OCI-LY1 (cell line): ENCODE measurements around the gene OR51B5.

Experiments
- H2AFZ ChIP-seq: fragments of 200-600 bp; sonication (generic), shearing (Covaris generic); 2 replicates; pipeline ENCODE4 v1.6.0; 2014; ENCODE audit warnings: antibody characterized with exemption, mild to moderate bottlenecking, low read length
- H3F3A ChIP-seq: fragments of 200-600 bp; sonication (generic), shearing (Covaris generic); 2 replicates; pipeline ENCODE4 v1.6.0; 2014; ENCODE audit warnings: mild to moderate bottlenecking, antibody characterized with exemption, low read length, moderate library complexity; ENCODE audit not compliant: insufficient read depth
- H3K27ac ChIP-seq: fragments of 200-600 bp; sonication (generic); 2 replicates; pipeline ENCODE4 v1.5.1; 2014; ENCODE audit warnings: low read length, mixed run types, mild to moderate bottlenecking, low read depth; ENCODE audit not compliant: poor library complexity, severe bottlenecking
- H3K27me3 ChIP-seq: fragments of 200-600 bp; sonication (generic); 2 replicates; pipeline ENCODE4 v1.6.0; 2014; ENCODE audit warnings: antibody characterized with exemption, mild to moderate bottlenecking, low read length, moderate library complexity; ENCODE audit not compliant: insufficient read depth
- H3K36me3 ChIP-seq: fragments of 200-600 bp; sonication (generic); 2 replicates; pipeline ENCODE4 v1.6.1; 2014; ENCODE audit warnings: mild to moderate bottlenecking, antibody characterized with exemption, low read length, moderate library complexity, mixed read lengths; ENCODE audit not compliant: insufficient read depth
- H3K4me1 ChIP-seq: fragments of 200-600 bp; sonication (generic); 2 replicates; pipeline ENCODE4 v1.5.1; 2014; ENCODE audit warnings: mild to moderate bottlenecking, low read length, moderate library complexity; ENCODE audit not compliant: insufficient read depth, severe bottlenecking
- H3K4me2 ChIP-seq: fragments of 200-600 bp; sonication (generic), shearing (Covaris generic); 2 replicates; pipeline ENCODE4 v1.6.1; 2014; ENCODE audit warnings: low read length
- H3K4me3 ChIP-seq: fragments of 200-600 bp; sonication (generic); 2 replicates; pipeline ENCODE4 v1.5.1; 2014; ENCODE audit warnings: low read length, low read depth, mild to moderate bottlenecking, mixed read lengths; ENCODE audit not compliant: poor library complexity, severe bottlenecking
- H3K79me2 ChIP-seq: fragments of 200-600 bp; shearing (Covaris generic); 2 replicates; pipeline ENCODE4 v1.6.1; 2016; ENCODE audit warnings: mixed run types, low read length, mixed read lengths; ENCODE audit not compliant: insufficient read depth
- H3K9ac ChIP-seq: fragments of 200-600 bp; sonication (generic), shearing (Covaris generic); 2 replicates; pipeline ENCODE4 v1.6.1; 2014; ENCODE audit warnings: mild to moderate bottlenecking, low read length, mixed read lengths
- H3K9me2 ChIP-seq: fragments of 200-600 bp; sonication (generic), shearing (Covaris generic); 2 replicates; pipeline ENCODE4 v1.6.1; 2014; ENCODE audit warnings: low read depth, mild to moderate bottlenecking, low read length, mixed read lengths
- H3K9me3 ChIP-seq: fragments of 200-600 bp; shearing (Covaris generic); 2 replicates; pipeline ENCODE4 v1.6.1; 2014; ENCODE audit warnings: low read length, mixed read lengths
- H4K20me1 ChIP-seq: fragments of 200-600 bp; sonication (generic), shearing (Covaris generic); 2 replicates; pipeline ENCODE4 v1.6.0; 2016; ENCODE audit warnings: mild to moderate bottlenecking, low read length; ENCODE audit not compliant: insufficient read depth
- EZH2 ChIP-seq: fragments of 200-600 bp; sonication (generic), shearing (Covaris generic); IDR thresholded peaks from 2 replicates; pipeline ENCODE4 v1.8.0; 2017; ENCODE audit warnings: borderline replicate concordance, mixed run types, mild to moderate bottlenecking, antibody characterized with exemption, low read length, moderate library complexity, mixed read lengths
- TF ChIP-seq, protein P1 (sequence below): fragments of 200-600 bp; sonication (generic), shearing (Covaris generic); IDR thresholded peaks from 2 replicates; pipeline ENCODE4 v1.5.1; 2017; ENCODE audit warnings: mild to moderate bottlenecking, antibody characterized with exemption, low read length, moderate library complexity, mixed read lengths

OR51B5 gene, protein sequence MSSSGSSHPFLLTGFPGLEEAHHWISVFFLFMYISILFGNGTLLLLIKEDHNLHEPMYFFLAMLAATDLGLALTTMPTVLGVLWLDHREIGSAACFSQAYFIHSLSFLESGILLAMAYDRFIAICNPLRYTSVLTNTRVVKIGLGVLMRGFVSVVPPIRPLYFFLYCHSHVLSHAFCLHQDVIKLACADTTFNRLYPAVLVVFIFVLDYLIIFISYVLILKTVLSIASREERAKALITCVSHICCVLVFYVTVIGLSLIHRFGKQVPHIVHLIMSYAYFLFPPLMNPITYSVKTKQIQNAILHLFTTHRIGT

DNA sequence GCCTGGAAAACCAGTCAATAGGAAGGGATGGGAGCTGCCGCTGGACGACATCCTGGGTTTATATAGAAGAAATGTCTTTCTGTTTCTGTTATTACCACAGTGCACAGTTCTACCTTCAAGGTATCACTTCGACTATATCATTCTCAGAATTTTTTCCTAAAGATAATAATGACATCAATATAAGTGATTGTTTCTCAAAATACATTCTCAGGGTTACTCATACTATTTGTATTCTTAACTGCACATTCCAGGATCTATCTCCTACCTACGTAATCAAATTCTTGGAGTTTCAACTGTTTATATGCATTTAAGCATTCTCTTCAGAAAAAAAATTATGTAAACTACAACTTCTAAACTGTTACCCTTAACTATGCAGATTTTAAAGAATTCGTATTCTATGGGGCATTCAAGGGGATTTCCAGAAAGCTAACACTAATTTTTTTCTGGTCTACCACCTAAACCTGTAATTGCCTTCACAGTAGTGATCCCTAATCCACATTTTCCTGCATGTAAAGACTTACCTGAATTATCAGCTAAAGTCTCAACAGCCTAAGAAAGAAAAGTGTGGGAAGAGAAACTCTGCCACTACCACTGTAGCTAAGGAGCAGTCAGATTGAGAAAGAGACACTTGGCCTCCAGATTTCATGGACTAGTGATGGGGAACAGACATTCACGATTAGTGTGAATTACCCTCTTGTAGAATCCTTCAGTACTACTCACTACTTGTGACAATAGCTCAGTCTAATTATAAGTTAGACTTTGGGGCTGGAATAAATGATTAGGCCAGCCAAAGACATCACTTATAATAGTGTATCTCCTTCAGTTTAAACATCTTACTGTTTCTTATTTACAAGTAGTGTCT, at the start of gene OR51B5:
Gene OR51B5, minus strand, starts transcription at position 51 of the 862 bp plus-strand sequence. Its CDS starts 0 bp downstream, at position 51.
- Histone ChIP-seq H3K9me2 (no peaks in the 10 kb centered on the region), H4K20me1 (no peaks in the 10 kb centered on the region), H2AFZ (no peak within 1 kb of the TSS), H3K9me3 (no peaks in the 10 kb centered on the region), H3K4me2 (no peak within 1 kb of the TSS), H3K4me3 (no peak within 1 kb of the TSS), H3K36me3 (no peaks in the 10 kb centered on the region), H3K4me1 (no peaks in the 10 kb centered on the region), H3K9ac (no peak within 1 kb of the TSS), H3K79me2 (no peaks in the 10 kb centered on the region), H3K27ac (no peak within 1 kb of the TSS), H3K27me3 (no peaks in the 10 kb centered on the region), H3F3A (no peaks in the 10 kb centered on the region)
- TF ChIP-seq, protein P1, sequence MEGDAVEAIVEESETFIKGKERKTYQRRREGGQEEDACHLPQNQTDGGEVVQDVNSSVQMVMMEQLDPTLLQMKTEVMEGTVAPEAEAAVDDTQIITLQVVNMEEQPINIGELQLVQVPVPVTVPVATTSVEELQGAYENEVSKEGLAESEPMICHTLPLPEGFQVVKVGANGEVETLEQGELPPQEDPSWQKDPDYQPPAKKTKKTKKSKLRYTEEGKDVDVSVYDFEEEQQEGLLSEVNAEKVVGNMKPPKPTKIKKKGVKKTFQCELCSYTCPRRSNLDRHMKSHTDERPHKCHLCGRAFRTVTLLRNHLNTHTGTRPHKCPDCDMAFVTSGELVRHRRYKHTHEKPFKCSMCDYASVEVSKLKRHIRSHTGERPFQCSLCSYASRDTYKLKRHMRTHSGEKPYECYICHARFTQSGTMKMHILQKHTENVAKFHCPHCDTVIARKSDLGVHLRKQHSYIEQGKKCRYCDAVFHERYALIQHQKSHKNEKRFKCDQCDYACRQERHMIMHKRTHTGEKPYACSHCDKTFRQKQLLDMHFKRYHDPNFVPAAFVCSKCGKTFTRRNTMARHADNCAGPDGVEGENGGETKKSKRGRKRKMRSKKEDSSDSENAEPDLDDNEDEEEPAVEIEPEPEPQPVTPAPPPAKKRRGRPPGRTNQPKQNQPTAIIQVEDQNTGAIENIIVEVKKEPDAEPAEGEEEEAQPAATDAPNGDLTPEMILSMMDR = no peak
- TF ChIP-seq EZH2 = no peak

DNA sequence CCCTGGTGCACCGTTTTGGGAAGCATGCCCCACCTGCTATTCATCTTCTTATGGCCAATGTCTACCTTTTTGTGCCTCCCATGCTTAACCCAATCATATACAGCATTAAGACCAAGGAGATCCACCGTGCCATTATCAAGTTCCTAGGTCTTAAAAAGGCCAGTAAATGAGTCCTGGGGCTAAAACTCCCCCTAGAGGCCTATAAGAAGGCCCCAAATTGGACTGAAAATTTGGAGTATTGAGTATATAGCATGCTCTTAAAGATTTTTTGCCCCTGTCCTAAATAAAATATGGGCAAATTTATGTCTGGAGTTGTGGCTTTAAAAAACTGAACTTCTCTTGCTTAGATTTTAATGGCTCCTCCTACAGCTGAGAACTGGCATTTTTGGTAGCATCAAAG, 46.9 kb upstream of the OR51B5 start:
- no peaks in the 10 kb centered on the region for H3K9me3 ChIP-seq
- no peaks in the 10 kb centered on the region for H4K20me1 ChIP-seq
- no peaks in the 10 kb centered on the region for H3K36me3 ChIP-seq
- H3K27me3 ChIP-seq = no peaks in the 10 kb centered on the region
- H3K27ac ChIP-seq = no peak overlapping the region
- no peak overlapping the region for H2AFZ ChIP-seq
- no peaks in the 10 kb centered on the region for H3K9me2 ChIP-seq
- H3K79me2 ChIP-seq = no peaks in the 10 kb centered on the region
- H3K4me3 ChIP-seq = no peak overlapping the region
- H3F3A ChIP-seq = no peaks in the 10 kb centered on the region
- no peak overlapping the region for H3K4me2 ChIP-seq
- H3K9ac ChIP-seq = no peak overlapping the region
- no peak for TF ChIP-seq EZH2
- TF ChIP-seq, protein P1 = peak; percentile 24; the same call in 1 of the 2 replicates
- H3K4me1 ChIP-seq = no peaks in the 10 kb centered on the region

DNA sequence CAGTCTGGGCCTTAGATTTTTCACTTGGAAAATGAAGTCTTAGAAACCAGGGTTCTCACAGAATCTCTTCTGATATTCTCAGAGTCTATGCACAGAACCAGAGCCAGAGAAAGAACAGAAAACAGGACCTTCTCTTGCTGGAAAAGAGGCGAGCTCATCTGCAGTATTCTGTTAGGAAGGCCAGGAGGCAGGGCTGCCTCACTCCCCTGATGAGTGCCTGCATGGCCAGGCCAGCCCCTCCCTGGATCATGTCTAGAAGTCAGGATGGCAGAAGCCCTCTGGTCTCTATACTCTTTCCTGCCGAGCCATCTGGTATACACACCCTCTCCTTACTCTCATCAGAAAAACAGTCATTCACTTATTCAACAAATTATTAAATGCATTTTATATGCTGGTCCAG, 41.0 kb upstream of the OR51B5 start:
- no peak overlapping the region for H2AFZ ChIP-seq
- no peak overlapping the region for H3K4me3 ChIP-seq
- no peaks in the 10 kb centered on the region for H3K9me2 ChIP-seq
- TF ChIP-seq, protein P1 = no peak
- no peak for TF ChIP-seq EZH2
- H3K27me3 ChIP-seq = no peaks in the 10 kb centered on the region
- no peaks in the 10 kb centered on the region for H3K79me2 ChIP-seq
- no peak overlapping the region for H3K4me2 ChIP-seq
- no peak overlapping the region for H3K9ac ChIP-seq
- H3K9me3 ChIP-seq = no peaks in the 10 kb centered on the region
- H4K20me1 ChIP-seq = no peaks in the 10 kb centered on the region
- no peak overlapping the region for H3K27ac ChIP-seq
- H3F3A ChIP-seq = no peaks in the 10 kb centered on the region
- H3K4me1 ChIP-seq = no peaks in the 10 kb centered on the region
- H3K36me3 ChIP-seq = no peaks in the 10 kb centered on the region
